ENCODE measurements around the gene APOA1. TPM values are rescaled to one million over a fixed set of nuclear protein-coding genes. Genes with fewer than 3 reads are reported as not detected.
"Not testable (repeated sequence)": the region's sequence is repeated elsewhere in the genome, so short reads cannot be mapped to it uniquely, and the experiment has no call there.

The APOA1 gene
- polyA plus RNA-seq, 3 donors, result 0.45 to 3.5 (median 1.3) TPM

DNA sequence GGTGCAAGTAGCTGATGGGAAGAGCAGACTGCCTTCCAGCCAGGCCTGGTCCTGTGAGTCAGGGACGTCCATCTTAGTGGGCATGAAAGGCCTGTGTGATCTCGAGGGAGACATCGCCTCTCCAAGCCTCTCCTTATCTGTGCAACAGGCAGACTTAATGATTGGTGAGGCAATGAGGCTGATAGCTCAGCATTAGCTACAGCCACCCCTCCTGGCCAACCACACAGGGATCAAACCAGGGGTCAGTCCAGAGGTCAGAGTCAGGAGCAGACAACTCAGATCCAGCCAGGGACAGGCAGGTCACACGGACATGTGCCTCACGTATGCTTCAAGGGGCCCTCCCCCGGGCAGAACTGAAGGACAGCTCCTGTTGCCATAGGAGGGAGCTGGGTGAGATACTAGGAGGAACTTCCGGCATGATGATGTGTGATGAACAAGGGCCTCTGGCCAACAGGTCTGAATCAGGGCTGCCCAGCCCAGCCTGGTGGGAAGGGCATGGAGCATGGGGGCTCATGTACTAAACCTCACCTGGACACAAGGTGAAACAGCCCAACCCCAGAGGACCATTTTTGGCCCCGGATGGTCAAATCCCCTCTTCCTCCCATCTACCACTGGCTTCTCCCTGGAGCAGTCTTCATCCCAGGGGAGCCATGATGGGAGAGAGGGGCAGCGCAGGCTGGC is 10.5 kb downstream of the APOA1 start:
- 78 to 82% (median 78%) methylated on average over 9 of the region's 9 CpGs for WGBS, 3 donors
- no peak overlapping the region for H3K27ac ChIP-seq (ENCODE audit: low read depth, low read length)

DNA sequence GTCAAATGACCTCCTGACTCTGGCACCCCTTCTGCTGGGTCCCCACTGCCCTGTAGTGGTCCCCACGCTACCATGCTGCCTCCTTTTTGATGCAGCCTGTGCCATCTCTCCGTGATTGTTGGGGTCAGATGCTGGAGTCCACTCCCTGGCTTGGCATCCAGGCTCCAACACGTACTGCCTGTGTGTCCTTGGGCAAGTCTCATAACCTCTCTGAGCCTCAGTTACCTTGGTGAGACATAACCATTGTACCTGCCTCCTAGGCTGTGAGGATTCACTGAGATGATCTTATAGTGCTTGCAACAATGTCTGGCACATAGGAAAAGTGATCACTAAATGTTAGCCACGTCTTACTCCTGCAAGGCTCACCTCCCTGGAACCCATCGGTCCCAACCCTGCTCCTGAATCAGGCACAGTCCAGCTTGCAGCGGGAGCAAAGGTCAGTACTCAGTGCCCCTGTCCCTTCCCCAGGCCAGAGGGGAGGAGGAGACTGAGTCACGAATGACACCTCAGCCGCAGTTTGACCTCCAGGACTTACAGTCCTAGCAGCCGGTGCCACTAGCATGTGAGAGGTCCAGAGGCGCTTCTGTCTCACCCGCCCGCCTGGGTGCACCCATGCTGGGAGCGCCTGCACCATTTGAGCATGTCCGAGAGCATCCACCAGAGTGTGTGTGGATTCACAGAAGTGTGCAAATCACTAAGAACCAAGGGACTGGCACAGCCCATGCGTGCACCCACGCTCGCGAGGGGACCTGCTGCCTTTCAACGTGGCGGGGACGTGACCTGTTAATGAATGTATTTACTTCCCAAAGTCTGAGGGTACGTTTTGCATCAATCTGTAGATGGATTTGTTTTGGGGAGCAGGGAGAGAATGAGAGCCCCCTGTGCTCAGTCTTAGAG is 11.3 kb downstream of the APOA1 start:
- H3K27ac ChIP-seq (ENCODE audit: low read depth, low read length), result no peak overlapping the region
- 79 to 81% (median 80%) methylated on average over 21 to 22 of the region's 22 CpGs for WGBS, 3 donors

DNA sequence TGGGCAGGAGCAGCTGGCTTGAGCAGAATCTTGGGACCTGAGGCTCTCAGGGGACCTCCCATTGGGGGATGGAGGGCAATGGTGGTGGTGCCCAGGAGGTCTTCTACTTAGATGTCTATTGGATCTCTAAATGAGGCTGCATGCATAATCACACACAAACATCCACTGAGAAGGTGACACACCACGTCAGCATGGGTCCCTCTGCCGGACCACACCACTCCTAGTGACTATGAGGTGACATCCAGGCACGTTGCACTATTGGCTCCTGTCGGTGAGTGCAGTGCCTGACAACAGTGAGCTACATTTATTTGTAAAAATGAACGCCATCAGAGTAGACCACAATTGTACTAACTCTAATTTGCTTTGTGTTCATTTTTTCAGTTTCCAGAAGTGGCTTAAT is 12.0 kb downstream of the APOA1 start:
- H3K27ac ChIP-seq (ENCODE audit: low read depth, low read length), result no peak overlapping the region
- WGBS, 3 donors, result 77 to 88% (median 81%) methylated on average over 5 of the region's 5 CpGs

DNA sequence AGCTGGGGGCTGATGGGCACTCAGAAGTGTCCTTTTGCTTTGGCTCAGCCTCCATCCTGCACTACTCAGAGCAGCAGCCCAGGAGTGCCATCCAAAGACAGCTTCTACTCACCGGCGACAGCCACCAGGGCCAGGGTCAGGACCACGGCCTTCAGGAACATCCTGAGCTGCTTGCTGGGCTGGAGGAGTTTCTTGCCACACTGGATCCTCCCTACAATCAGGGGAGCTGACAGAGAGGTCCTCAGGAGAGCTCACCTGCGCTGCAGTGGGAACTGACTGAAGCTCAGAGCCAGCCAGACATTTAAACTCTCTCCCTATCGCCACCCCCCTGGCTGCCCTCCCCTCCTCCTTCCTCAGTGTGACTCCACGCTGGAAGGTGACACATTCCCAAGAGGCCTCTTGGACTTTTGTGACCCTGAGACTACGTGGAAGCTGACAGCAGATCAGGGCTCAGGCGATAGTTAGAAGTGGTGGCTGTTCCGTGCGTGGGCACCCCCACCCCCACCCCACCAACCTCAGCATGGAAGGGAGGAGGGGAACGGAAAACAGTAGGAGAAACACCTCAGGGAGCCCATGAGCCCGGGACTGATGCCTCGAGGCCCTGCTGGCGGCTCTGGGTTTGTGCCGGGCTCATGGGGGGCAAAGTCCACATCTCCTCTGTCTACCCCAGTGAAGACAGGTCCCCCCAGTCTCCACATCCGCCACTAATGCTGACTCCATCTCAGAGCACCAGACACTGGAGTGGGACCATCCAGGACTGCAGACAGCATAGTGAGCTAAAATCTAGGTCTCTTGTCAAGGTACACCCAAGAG is 14.2 kb downstream of the APOA1 start, which contains the start of gene APOA4:
Gene APOA4, minus strand, starts transcription at position 274 of the 813 bp plus-strand sequence. Its CDS starts 113 bp downstream, at position 161.
- WGBS, 3 donors, result 71 to 84% (median 84%) methylated on average over 14 to 16 of the region's 16 CpGs
- no peak within 1 kb of the TSS for H3K27ac ChIP-seq (ENCODE audit: low read depth, low read length)

DNA sequence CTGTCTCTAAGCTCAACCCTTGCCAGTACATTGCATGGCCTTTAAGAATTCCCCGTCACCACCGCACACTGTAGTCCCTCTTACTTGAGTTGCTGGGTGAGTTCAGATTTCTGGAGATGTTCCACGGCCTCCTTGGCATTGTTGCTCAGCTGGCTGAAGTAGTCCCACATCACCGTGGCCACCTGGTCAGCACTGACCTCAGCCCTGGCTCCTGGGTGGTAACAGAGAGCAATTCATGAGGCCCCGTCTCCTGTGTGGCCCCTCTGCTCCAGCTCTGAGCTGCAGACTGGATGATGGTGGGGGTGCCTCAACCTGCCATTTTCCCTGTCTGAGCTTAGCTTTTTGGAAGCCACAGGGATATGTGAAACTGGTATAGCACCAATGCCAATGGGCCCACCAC is 14.8 kb downstream of the APOA1 start:
- no peak overlapping the region for H3K27ac ChIP-seq (ENCODE audit: low read depth, low read length)
- 72 to 75% (median 74%) methylated on average over 5 of the region's 5 CpGs for WGBS, 3 donors

DNA sequence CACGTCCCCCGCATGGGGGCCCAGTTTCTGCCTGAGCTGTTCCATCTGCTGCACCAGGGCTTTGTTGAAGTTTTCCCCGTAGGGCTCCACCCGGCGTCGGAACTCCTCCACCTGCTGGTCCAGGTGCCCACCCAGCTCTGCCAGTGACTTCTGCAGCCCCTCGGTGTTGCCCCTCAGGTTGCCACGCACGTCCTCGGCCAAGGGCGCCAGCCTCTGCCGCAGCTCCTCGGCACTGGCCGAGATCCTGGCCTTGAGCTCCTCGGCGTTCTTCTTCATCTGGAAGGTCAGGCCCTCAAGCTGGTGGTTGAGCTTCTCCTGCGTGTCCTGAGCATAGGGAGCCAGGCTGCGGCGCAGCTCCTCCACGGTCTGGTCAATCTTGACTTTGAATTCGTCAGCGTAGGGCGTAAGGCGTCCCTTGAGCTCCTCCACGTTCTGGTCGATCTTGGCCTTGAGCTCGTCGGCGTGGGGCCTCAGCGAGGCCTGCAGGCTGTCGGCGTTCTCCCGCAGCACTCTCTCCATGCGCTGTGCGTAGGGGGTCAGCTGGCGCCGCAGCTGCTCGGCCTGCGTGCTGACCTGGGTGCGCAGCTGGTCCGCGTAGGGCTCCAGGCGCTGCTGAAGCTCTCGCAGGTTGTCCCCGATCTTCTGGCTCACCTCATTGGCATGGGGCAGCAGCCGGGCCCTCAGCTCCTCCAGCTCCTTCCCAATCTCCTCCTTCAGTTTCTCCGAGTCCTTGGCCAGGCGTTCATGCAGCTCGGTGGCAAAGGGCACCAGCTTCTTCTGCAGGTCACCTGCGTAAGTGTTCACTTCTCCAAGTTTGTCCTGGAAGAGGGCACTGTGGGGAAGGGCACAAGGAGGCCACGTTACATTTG is 16.1 kb downstream of the APOA1 start:
- 92 to 94% (median 94%) methylated on average over 51 of the region's 51 CpGs for WGBS, 3 donors
- H3K27ac ChIP-seq (ENCODE audit: low read depth, low read length), result no peak overlapping the region

DNA sequence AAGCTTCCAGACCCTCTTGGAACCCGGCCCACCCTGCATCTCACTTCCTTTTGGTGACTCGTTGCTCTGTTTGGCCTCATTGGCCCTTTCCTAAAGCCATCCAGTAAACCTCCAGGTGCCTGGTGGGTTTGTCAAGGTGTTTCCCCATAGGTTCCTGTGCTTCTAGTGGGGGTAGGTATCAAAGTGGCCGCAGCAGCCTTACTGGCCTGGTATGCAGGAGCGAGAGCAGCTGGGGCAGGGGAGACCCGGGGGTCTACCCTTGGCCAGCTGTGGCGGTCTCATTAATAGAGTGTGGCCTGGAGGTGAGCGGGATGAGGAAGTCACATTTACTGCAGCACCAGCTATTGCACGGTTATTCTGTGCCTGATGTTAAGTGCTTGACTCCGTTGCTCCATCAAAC is 18.4 kb downstream of the APOA1 start:
- 87 to 90% (median 89%) methylated on average over 9 of the region's 9 CpGs for WGBS, 3 donors
- H3K27ac ChIP-seq (ENCODE audit: low read depth, low read length), result no peak overlapping the region

DNA sequence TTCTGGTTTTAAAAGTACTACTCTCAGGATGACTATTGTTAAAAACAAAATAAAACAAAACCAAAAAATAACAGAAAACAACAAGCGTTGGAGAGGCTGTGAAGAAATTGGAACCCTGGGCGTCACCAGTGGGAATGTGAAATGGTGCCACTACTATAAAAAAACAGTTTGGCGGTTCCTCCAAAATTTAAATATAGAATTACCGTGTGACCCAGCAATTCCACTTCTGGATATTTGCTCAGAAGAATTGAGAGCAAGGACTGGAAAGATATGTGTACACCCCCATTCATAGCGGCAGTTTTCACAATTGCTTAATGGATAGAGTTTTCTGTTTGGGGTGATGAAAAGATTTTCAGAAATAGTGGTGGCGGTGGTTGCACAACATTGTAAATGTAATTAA is 22.9 kb downstream of the APOA1 start:
- WGBS, 3 donors, result 72 to 87% (median 73%) methylated on average over 6 of the region's 6 CpGs
- H3K27ac ChIP-seq (ENCODE audit: low read depth, low read length), result no peak overlapping the region

DNA sequence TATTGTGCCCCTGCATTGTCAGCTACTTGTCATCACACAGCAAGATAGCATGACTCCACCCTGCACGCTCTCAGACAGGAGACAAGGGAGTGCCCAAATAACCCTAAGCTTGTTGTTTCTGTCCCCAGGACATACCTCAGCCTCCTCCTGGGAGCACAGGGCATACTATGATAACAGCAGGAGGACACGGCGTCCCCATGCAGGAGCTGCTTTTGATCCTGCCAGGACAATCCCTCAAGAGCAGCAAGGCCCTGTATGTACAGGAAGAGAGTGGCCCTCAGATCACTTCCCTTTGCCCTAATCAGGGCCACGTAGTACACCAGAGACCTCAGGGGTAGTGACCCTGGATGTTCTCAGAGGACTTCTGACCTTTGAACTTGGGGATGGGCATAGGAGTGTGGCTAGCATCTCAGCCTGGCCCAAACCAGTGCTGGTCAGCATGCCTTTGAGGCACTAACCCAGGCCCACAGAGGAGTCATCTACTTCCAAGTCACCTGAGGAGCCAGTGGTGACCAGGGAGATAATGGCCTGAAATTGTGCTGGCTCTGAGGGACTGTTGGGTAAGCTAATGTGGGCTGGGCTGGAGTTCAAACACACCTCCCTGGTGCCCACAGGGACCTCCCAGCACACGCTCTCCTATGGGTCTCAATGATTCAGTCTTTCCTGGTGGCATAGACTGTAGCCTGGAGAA is 23.5 kb downstream of the APOA1 start:
- WGBS, 3 donors, result 56 to 72% (median 69%) methylated on average over 5 of the region's 5 CpGs
- H3K27ac ChIP-seq (ENCODE audit: low read depth, low read length), result no peak overlapping the region

DNA sequence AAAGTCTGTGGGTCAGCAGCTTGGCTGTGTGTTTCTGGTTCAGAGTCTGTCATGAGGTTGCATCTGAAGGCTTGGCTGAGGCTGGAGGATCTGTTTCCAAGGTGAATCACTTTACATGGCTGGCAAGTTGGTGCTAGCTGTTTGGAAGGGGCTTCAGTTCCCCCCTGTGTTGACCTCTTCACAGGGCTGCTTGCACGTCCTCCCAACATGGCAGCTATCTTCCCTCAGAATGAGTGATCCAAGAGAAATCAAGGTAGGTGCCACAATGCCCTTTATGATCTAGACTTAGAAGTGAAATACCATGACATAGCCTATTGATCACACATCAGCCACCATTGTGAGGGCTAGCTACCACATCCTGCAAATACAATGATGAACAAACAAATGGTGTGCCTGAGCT is 24.3 kb downstream of the APOA1 start:
- WGBS, 3 donors, result 90 to 94% (median 92%) methylated on average over 1 of the region's 1 CpG
- no peak overlapping the region for H3K27ac ChIP-seq (ENCODE audit: low read depth, low read length)

DNA sequence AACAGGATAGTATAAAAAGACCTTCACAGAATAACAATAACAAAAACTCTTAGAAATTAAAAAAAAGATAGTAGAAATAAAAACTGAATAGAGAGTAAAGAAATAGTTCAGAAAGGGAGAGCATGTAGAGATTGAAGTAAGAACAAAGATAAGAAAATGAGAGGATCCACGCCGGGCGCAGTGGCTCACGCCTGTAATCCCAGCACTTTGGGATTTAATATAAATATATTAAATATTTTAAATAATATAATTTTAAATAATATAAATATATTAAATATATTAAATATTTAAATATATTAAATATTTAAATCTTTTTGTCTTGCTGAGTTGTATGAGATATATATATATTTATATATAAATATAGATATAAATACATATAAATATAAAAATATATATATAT is 25.3 kb downstream of the APOA1 start:
- WGBS, 3 donors, result 84 to 97% (median 97%) methylated on average over 4 of the region's 4 CpGs
- no peak overlapping the region for H3K27ac ChIP-seq (ENCODE audit: low read depth, low read length)

DNA sequence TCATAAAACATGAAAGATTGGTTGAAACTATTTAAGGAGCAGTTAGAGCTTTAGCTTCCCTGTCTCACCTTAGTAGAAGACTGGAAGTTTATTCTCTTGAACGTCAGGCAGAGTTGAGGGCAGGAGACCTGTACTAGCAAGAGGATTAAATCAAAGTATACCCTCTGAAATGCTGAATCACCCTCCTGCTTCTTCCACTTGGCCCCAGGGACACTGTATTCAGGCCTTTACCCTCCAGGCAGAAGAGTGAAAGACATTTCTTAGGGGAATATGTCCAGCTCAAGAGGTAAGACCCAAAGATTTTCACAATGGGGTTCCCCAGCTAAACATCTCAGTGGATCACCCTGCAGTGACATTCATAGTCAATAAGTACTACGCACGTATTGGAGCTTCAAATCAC is 26.2 kb downstream of the APOA1 start:
- no peak overlapping the region for H3K27ac ChIP-seq (ENCODE audit: low read depth, low read length)
- WGBS, 3 donors, result 72 to 83% (median 83%) methylated on average over 3 of the region's 3 CpGs

DNA sequence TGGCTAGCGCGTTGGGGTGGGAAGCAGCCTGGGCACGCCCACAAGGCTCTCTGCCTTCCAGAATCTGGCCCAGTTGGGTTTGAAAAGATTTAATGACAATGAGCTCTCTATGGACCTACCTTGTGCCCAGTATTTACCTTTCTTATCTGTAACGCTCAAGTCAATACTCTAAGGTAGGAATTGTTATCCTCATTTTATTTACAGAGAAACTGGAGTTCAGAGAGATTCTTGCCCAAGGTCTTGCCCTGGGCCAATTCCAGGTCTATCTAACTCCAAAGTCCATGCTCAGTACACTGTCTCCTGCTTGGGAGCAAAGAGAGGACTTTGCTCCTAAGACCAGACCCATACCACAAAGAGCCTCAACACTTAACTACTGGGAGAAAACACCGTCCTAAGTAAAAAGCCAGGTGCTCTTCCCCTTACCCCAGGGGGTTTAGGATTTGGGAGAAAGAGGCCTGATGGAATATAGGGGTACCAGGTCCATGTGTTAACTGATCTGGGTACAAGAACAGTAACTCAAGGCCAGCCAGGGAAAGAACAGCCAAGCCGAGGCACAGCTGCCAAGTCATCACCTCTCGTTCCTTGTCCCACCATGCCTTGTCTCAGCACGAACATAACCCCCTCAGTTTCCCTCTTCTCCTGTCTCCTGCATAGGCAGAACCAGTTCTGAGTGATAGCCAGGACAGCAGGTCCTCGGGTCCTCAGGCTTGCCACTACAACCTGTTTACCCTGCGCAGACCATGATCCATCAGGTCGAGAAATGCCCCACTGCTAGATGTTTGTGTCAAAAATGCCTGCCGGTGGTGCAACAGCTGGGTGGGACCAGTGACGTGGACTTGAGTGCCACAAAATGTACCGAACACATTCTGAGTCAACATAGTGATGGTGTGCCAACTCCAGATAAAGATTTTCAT is 28.9 kb downstream of the APOA1 start:
- 32 to 87% (median 82%) methylated on average over 14 of the region's 14 CpGs for WGBS, 3 donors
- no peak overlapping the region for H3K27ac ChIP-seq (ENCODE audit: low read depth, low read length)

DNA sequence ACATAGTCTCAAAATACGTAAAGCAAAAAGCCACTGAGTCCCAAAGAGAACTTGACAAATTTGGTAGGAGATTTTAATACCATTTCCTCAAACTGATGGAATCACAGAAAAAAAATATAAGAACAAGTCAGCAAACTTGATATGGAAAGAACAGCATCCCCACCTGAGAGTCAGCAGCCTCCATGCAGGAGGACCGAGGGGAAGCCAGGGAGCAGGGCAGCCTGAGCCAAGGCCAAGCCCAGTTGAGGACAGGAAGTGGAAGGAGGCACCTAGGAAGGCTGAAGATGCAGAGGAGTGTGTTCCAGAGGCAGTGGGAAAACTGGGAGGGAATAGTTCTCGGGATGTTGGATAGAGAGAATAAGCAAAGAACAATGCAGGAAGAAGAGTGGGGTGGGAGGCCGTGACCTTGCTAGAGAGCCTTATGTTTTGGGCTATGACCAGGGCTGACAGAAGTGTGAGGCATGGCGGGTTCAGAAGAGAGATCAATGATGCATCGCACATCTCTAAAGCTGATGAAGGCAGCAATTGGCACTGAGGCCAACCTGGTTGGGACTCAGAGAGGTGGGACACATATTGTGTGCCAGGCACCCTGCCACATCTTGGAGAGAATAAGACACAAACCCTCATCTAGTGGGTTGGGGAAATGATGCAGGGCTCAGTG is 29.7 kb downstream of the APOA1 start:
- WGBS, 3 donors, result 67 to 93% (median 90%) methylated on average over 6 of the region's 6 CpGs
- no peak overlapping the region for H3K27ac ChIP-seq (ENCODE audit: low read depth, low read length)

DNA sequence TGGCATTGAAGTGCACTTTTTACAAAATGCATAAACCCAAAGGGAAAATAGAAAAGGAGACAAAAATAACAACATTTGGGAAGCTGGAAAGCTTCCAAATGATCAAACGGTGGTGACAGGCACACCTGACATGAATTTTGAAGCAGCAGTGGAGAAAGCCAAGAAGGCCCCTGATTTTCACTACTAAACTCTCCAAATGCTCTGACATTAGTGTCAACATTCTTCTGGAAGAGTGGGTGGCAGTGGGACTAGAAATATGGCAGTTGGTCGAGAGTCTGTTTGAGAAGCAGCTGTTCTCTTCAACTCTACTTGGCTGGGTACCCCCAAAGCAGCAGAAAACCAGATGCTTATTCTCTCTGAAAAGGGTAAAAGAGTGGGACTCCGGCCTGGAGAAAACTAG is 33.4 kb downstream of the APOA1 start:
- 60 to 65% (median 62%) methylated on average over 3 of the region's 3 CpGs for WGBS, 3 donors
- no peak overlapping the region for H3K27ac ChIP-seq (ENCODE audit: low read depth, low read length)

DNA sequence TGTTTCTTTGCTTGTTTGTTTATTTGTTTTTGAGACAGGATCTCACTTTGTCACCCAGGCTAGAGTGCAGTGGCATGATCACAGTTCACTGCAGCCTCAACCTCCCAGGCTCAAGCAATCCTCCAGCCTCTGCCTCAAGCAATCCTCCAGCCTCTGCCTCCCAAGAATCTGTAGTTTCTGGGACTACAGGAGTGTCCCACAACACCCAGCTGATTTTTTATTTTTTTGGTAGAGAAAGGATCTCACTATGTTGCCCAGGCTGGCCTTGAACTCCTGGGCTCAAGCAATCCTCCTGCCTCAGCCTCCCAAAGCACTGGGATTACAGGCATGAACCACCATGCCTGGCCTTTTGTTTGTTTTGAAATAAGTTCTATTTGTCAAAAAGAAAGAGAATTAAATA is 35.8 kb downstream of the APOA1 start:
- not testable (repeated sequence) for H3K27ac ChIP-seq (ENCODE audit: low read depth, low read length)
